ENCODE measurements around the gene SMPDL3A. TPM values are rescaled to one million over a fixed set of nuclear protein-coding genes. Genes with fewer than 3 reads are reported as not detected.

The SMPDL3A gene
- total RNA-seq, 6 donors from 2014 or later, result 11.0 to 19.9 (median 15.6) TPM

DNA sequence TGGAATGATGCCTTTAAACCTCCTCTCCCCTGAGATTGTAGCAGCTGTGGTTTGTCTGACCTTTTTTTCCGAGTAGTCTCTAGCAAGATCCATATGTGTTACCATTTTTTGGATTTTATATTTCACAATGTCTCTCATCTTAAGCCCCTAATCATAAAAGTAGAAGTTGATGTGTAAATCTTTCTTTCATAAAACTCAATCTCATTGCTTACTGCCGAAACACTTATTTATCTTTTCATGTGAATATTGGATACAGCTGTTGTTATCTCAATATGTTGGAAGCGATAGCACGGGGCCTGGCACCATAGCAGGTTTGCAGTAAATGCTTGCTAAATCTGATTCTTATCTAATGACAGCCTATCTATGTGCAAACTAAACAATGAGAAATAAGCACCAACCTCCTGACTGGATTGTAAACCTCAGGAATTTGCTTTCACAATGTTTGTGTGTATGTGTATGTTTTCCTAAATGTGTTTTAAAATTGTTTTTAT lies 14.2 kb downstream of the SMPDL3A start:
- 9 to 11% methylated on average over 4 of the region's 4 CpGs for WGBS, 2 donors
- Histone ChIP-seq H3K27ac (no peak overlapping the region), H3K4me3 (no peak overlapping the region), H3K9me3 (no peaks in the 10 kb centered on the region), H3K4me1 (peaks cover 2 to 4% (median 2%) of the 10 kb centered on the region in 4 donors), H3K36me3 (peaks cover 0 to 4% (median 0%) of the 10 kb centered on the region in 4 donors), H3K27me3 (no peaks in the 10 kb centered on the region)
- ATAC-seq (ENCODE audit: low FRiP score in 2 of 2), result no peak
- no peak for DNase-seq
- no peak for TF ChIP-seq POLR2AphosphoS5 (IDR thresholded peaks at IDR 0.05)
- TF ChIP-seq POLR2A (IDR thresholded peaks at IDR 0.05), result no peak
- TF ChIP-seq, protein P1, sequence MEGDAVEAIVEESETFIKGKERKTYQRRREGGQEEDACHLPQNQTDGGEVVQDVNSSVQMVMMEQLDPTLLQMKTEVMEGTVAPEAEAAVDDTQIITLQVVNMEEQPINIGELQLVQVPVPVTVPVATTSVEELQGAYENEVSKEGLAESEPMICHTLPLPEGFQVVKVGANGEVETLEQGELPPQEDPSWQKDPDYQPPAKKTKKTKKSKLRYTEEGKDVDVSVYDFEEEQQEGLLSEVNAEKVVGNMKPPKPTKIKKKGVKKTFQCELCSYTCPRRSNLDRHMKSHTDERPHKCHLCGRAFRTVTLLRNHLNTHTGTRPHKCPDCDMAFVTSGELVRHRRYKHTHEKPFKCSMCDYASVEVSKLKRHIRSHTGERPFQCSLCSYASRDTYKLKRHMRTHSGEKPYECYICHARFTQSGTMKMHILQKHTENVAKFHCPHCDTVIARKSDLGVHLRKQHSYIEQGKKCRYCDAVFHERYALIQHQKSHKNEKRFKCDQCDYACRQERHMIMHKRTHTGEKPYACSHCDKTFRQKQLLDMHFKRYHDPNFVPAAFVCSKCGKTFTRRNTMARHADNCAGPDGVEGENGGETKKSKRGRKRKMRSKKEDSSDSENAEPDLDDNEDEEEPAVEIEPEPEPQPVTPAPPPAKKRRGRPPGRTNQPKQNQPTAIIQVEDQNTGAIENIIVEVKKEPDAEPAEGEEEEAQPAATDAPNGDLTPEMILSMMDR (IDR thresholded peaks at IDR 0.05), result no peak
- TF ChIP-seq EP300 (IDR thresholded peaks at IDR 0.05), result no peak

DNA sequence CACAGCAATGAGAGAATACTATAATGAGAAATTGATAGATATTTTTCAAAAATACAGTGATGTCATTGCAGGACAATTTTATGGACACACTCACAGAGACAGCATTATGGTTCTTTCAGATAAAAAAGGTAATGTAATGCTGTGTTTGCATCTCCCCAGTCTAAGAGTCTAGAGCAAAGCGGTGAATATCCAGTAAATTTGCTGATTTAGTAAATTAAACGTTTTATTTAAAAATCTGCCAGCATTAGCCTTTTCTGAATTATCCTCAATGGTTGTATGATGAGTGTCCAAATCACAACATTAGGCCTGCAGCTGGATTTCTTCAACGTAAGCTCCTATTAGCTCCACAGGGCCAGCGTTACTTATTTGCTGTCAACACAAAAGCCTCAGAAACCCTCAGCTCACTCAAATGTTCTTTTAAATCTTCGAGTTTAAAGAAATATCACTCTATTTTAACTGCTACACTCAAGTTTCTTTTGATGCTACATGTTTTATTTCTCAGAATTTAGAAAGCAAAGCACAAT lies 16.0 kb downstream of the SMPDL3A start:
- DNase-seq (no peak), ATAC-seq (ENCODE audit: low FRiP score in 2 of 2) (no peak)
- H3K9me3 ChIP-seq, result no peaks in the 10 kb centered on the region
- H3K4me1 ChIP-seq, result peaks cover 0 to 16% (median 9%) of the 10 kb centered on the region in 4 donors
- no peaks in the 10 kb centered on the region for H3K27me3 ChIP-seq
- WGBS, 2 donors, result 61 to 84% methylated on average over 5 of the region's 5 CpGs
- H3K27ac ChIP-seq, result no peak overlapping the region
- H3K4me3 ChIP-seq, result no peak overlapping the region
- peaks cover 0 to 4% (median 0%) of the 10 kb centered on the region in 4 donors for H3K36me3 ChIP-seq
- TF ChIP-seq EP300 (IDR thresholded peaks at IDR 0.05) (no peak), POLR2A (IDR thresholded peaks at IDR 0.05) (no peak), POLR2AphosphoS5 (IDR thresholded peaks at IDR 0.05) (no peak)
- TF ChIP-seq, protein P1 (IDR thresholded peaks at IDR 0.05), result no peak

DNA sequence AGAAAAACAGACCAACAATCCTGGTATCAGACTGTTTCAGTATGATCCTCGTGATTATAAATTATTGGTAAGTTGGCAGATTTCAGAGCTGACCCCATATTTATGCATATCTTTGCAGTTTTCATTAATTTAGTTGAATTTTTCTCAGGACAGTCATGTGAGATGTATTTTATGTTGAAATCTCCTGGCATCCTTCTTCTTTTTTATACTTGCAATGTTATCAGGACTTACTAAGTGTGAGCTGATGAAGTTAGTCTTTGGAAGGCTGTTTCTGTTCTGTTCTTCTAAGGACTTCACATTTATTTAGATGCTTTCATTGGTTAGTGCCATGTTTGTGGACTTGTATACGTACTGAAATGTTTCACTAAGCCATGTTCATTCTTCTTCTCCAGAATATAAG lies 17.2 kb downstream of the SMPDL3A start:
- Histone ChIP-seq H3K27ac (peak overlapping the region in 1 of 4 donors; percentile 41), H3K9me3 (no peaks in the 10 kb centered on the region), H3K4me1 (peaks cover 0 to 16% (median 9%) of the 10 kb centered on the region in 4 donors), H3K36me3 (peaks cover 0 to 4% (median 0%) of the 10 kb centered on the region in 4 donors), H3K27me3 (no peaks in the 10 kb centered on the region), H3K4me3 (no peak overlapping the region)
- ATAC-seq (ENCODE audit: low FRiP score in 2 of 2) (peak in 1 of 2 donors; percentile 17), DNase-seq (no peak)
- no peak for TF ChIP-seq EP300 (IDR thresholded peaks at IDR 0.05)
- TF ChIP-seq, protein P1 (IDR thresholded peaks at IDR 0.05), result no peak
- WGBS, 2 donors, result 74 to 77% methylated on average over 2 of the region's 2 CpGs

DNA sequence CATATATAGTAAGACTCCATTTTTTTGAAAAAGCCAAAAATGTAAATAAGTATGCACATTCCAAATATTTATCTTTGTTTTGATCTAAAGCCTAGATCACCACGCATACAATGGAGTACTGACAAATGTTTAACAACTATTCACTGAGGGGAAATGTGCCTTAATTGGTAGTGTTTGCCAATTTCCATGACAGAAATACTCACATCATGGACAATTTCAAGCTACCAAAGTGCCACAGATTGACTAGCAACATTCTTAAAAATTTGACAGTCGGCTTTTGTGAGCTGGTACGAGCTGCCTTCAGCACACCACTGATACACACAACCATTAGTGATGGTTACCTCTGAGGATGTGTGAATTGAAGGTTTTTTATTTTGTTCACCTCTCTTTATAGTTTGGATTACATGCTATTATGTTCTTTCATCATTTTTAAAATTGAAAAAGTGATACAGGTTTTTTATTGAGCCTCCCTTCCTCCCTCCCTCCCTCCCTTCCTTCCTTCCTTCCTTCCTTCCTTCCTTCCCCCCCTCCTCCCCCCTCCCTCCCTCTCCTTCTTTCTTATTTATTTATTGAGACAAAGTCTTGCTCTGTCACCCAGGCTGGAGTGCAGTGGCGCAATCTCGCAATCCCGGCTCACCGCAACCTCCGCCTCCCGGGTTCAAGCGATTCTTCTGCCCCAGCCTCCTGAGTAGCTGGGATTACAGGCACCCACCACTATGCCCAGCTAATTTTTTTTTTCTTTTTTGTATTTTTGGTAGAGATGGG lies 19.2 kb downstream of the SMPDL3A start:
- Histone ChIP-seq H3K9me3 (no peaks in the 10 kb centered on the region), H3K27me3 (no peaks in the 10 kb centered on the region), H3K4me1 (peaks cover 0 to 16% (median 9%) of the 10 kb centered on the region in 4 donors), H3K27ac (no peak overlapping the region), H3K4me3 (no peak overlapping the region), H3K36me3 (peaks cover 0 to 4% (median 0%) of the 10 kb centered on the region in 4 donors)
- no peak for DNase-seq
- 77 to 87% methylated on average over 10 of the region's 10 CpGs for WGBS, 2 donors
- TF ChIP-seq POLR2AphosphoS5 (IDR thresholded peaks at IDR 0.05) (no peak), POLR2A (IDR thresholded peaks at IDR 0.05) (no peak), EP300 (IDR thresholded peaks at IDR 0.05) (no peak)
- TF ChIP-seq, protein P1 (IDR thresholded peaks at IDR 0.05), result no peak
- ATAC-seq (ENCODE audit: low FRiP score in 2 of 2), result no peak
